ENCODE measurements around the gene SLC25A25. TPM values are rescaled to one million over a fixed set of nuclear protein-coding genes. Genes with fewer than 3 reads are reported as not detected.
"Not testable (repeated sequence)": the region's sequence is repeated elsewhere in the genome, so short reads cannot be mapped to it uniquely, and the experiment has no call there.

The SLC25A25 gene
- total RNA-seq, 1 donor from 2014 or later: 13.0 TPM

DNA sequence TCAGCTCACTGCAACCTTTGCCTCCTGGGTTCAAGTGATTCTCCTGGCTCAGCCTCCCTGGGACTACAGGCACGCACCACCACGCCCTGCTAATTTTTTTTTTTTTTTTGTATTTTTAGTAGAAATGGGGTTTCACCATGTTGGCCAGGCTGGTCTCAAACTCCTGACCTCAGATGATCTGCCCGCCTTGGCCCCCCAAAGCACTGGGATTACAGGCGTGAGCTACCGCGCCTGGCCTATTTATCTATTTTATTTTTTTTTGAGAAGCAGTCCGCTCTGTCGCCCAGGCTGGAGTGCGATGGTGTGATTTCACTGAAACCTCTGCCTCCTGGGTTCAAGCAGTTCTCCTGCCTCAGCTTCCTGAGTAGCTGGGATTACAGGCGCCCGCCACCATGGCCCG, 3.4 kb downstream of the SLC25A25 start:
- H3K36me3 ChIP-seq (ENCODE audit: control insufficient read depth in 3 of 3, insufficient read depth in 3 of 3, low read length in 3 of 3); H3K4me3 ChIP-seq (ENCODE audit: low read length in 3 of 3); H3K27me3 ChIP-seq (ENCODE audit: control insufficient read depth in 3 of 3, insufficient read depth in 3 of 3, low read length in 3 of 3); H3K9me3 ChIP-seq (ENCODE audit: control insufficient read depth in 3 of 3, low read length in 3 of 3): not testable (repeated sequence)
- Histone ChIP-seq H3K4me1 (ENCODE audit: control insufficient read depth in 3 of 3, insufficient read depth in 3 of 3, low read length in 3 of 3) (peaks cover 31 to 44% (median 33%) of the 10 kb centered on the region in 3 donors), H3K27ac (ENCODE audit: low read depth, low read length) (peak overlapping the region; percentile 77), H3K9ac (ENCODE audit: low read depth in 1 of 3, low read length in 3 of 3) (peak overlapping the region in 1 of 3 donors; percentile 50)

DNA sequence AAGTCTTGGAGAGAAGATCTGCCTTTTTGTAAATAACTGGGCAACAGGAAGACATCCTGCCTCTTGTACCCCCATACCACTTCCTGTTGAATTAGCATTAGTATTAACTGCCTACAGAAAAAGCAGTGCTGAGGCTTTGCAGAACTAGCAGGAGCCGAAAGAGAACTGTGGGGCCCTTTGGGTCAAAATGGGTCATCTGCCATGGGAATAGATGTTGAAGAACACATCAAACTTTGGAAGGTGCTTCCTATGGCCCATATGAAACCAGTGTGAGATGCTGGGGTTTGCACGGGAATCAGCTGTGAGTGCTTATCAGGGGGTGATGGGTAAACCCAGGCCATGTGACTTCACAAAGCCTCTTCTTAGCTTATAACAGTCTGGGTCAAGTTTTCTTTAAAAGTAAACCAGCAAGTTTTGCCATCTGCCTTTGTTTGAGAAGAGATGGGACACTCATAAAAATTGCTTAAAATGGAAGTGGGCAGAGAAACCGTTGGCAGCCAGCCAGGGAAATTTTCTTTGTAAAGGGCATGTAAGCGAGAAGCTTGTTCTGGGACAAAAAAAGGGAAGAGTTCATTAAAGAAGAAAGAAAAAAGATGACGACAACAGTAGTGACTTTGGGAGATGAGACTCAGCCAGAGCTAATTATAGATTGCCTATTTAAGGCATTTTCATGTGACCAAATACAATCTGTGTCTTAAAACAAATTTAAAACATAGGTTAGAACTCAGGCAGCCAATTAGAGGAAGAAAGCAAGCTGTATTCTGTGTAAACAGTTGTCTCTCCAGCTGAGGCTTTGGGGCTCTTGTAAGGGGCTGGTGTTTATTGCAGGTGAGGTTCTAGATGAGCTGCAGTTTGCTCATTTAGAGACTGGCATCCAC, 4.4 kb downstream of the SLC25A25 start:
- H3K27ac ChIP-seq (ENCODE audit: low read depth, low read length): peak overlapping the region; percentile 77
- no peak overlapping the region for H3K4me3 ChIP-seq (ENCODE audit: low read length in 3 of 3)
- H3K36me3 ChIP-seq (ENCODE audit: control insufficient read depth in 3 of 3, insufficient read depth in 3 of 3, low read length in 3 of 3): no peaks in the 10 kb centered on the region
- peak overlapping the region; percentile 27 to 50 (median 44) for H3K9ac ChIP-seq (ENCODE audit: low read depth in 1 of 3, low read length in 3 of 3)
- H3K27me3 ChIP-seq (ENCODE audit: control insufficient read depth in 3 of 3, insufficient read depth in 3 of 3, low read length in 3 of 3): no peaks in the 10 kb centered on the region
- no peaks in the 10 kb centered on the region for H3K9me3 ChIP-seq (ENCODE audit: control insufficient read depth in 3 of 3, low read length in 3 of 3)
- peaks cover 27 to 37% (median 27%) of the 10 kb centered on the region in 3 donors for H3K4me1 ChIP-seq (ENCODE audit: control insufficient read depth in 3 of 3, insufficient read depth in 3 of 3, low read length in 3 of 3)

- Histone ChIP-seq H3K36me3 (ENCODE audit: control insufficient read depth in 3 of 3, insufficient read depth in 3 of 3, low read length in 3 of 3) (no peaks in the 10 kb centered on the region), H3K27me3 (ENCODE audit: control insufficient read depth in 3 of 3, insufficient read depth in 3 of 3, low read length in 3 of 3) (no peaks in the 10 kb centered on the region), H3K4me3 (ENCODE audit: low read length in 3 of 3) (no peak overlapping the region), H3K9me3 (ENCODE audit: control insufficient read depth in 3 of 3, low read length in 3 of 3) (no peaks in the 10 kb centered on the region), H3K9ac (ENCODE audit: low read depth in 1 of 3, low read length in 3 of 3) (peak overlapping the region in 1 of 3 donors; percentile 50), H3K27ac (ENCODE audit: low read depth, low read length) (peak overlapping the region; percentile 77), H3K4me1 (ENCODE audit: control insufficient read depth in 3 of 3, insufficient read depth in 3 of 3, low read length in 3 of 3) (peaks cover 33 to 41% (median 34%) of the 10 kb centered on the region in 3 donors)
Measured at GRCh38 chr9:128073253-128073886, 5.3 kb downstream of the SLC25A25 start.

GRCh38 chr9:128077847-128078503, 9.9 kb downstream of the SLC25A25 start:
- Histone ChIP-seq H3K27me3 (ENCODE audit: control insufficient read depth in 3 of 3, insufficient read depth in 3 of 3, low read length in 3 of 3) (no peaks in the 10 kb centered on the region), H3K36me3 (ENCODE audit: control insufficient read depth in 3 of 3, insufficient read depth in 3 of 3, low read length in 3 of 3) (no peaks in the 10 kb centered on the region), H3K9ac (ENCODE audit: low read depth in 1 of 3, low read length in 3 of 3) (peak overlapping the region in 1 of 3 donors; percentile 17), H3K27ac (ENCODE audit: low read depth, low read length) (peak overlapping the region; percentile 45), H3K4me1 (ENCODE audit: control insufficient read depth in 3 of 3, insufficient read depth in 3 of 3, low read length in 3 of 3) (peaks cover 27 to 43% (median 38%) of the 10 kb centered on the region in 3 donors), H3K9me3 (ENCODE audit: control insufficient read depth in 3 of 3, low read length in 3 of 3) (no peaks in the 10 kb centered on the region), H3K4me3 (ENCODE audit: low read length in 3 of 3) (peak overlapping the region; percentile 32 to 48 (median 41))

DNA sequence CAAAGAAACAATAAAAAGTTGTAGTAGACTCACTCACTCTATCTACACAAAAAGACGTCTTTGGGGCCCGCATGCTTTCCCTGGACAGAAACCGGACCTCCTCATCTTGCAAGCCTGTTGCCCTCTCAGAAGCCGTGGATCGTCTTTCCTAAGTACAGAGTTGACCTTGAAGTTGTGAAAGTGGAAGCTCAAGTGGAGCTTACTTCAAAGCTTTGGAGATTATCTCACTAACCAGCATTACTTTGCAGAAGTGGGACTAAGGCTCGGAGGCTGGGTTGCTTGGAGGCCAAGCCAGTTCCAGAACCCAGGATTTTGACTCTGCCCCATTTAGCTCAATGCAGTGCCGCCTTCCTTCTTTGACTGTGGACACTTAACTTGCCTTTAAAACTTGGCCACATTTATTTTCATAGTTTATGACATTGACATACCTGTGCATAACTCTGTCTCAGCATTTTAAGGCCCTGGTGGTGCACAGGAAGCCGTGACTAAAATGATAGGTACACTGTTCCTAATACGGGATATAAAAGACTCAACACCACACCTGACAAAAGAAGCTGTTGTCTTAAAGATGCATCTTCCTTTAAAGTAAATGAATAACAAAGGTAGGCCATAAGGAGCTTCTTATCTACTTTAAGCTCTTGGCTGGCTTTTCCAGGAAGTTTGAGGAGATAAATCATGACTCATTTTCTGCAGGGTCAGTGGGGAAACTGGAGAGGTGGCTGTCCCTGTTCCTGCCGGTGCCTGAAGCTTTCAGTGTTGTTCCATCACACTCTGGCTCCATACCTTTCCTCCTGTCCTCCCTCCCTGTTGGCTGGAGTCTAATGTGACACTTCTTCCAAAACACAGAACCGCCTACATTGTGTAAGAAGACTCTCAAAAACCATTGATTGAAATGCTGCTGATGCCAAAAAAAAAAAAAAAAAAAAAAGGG, 10.7 kb downstream of the SLC25A25 start:
- no peaks in the 10 kb centered on the region for H3K27me3 ChIP-seq (ENCODE audit: control insufficient read depth in 3 of 3, insufficient read depth in 3 of 3, low read length in 3 of 3)
- H3K9ac ChIP-seq (ENCODE audit: low read depth in 1 of 3, low read length in 3 of 3): peak overlapping the region in 2 of 3 donors; percentile 17 to 57
- H3K27ac ChIP-seq (ENCODE audit: low read depth, low read length): peak overlapping the region; percentile 45
- H3K9me3 ChIP-seq (ENCODE audit: control insufficient read depth in 3 of 3, low read length in 3 of 3): no peaks in the 10 kb centered on the region
- peaks cover 22 to 36% (median 32%) of the 10 kb centered on the region in 3 donors for H3K4me1 ChIP-seq (ENCODE audit: control insufficient read depth in 3 of 3, insufficient read depth in 3 of 3, low read length in 3 of 3)
- H3K36me3 ChIP-seq (ENCODE audit: control insufficient read depth in 3 of 3, insufficient read depth in 3 of 3, low read length in 3 of 3): no peaks in the 10 kb centered on the region
- peak overlapping the region in 2 of 3 donors; percentile 32 to 52 for H3K4me3 ChIP-seq (ENCODE audit: low read length in 3 of 3)

DNA sequence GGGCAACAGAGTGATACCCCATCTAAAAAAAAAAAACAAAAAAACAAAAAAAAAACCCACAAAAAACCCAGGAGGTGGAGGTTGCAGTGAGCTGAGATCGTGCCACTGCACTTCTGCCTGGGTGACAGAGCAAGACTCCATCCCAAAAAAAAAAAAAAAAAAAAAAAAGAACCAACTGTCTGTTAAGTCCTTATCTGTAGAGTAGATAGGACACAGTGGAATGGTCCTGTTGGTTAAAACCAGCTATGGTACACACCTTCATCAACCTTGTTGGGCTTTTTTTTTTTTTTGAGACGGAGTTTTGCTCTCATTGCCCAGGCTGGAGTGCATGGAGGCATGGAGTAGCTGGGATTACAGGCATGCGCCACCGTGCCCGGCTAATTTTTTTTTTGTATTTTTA, 12.2 kb downstream of the SLC25A25 start:
- H3K4me1 ChIP-seq (ENCODE audit: control insufficient read depth in 3 of 3, insufficient read depth in 3 of 3, low read length in 3 of 3): peaks cover 22 to 35% (median 31%) of the 10 kb centered on the region in 3 donors
- H3K27me3 ChIP-seq (ENCODE audit: control insufficient read depth in 3 of 3, insufficient read depth in 3 of 3, low read length in 3 of 3): no peaks in the 10 kb centered on the region
- no peaks in the 10 kb centered on the region for H3K36me3 ChIP-seq (ENCODE audit: control insufficient read depth in 3 of 3, insufficient read depth in 3 of 3, low read length in 3 of 3)
- no peaks in the 10 kb centered on the region for H3K9me3 ChIP-seq (ENCODE audit: control insufficient read depth in 3 of 3, low read length in 3 of 3)
- no peak overlapping the region for H3K4me3 ChIP-seq (ENCODE audit: low read length in 3 of 3)
- no peak overlapping the region for H3K9ac ChIP-seq (ENCODE audit: low read depth in 1 of 3, low read length in 3 of 3)
- H3K27ac ChIP-seq (ENCODE audit: low read depth, low read length): no peak overlapping the region

DNA sequence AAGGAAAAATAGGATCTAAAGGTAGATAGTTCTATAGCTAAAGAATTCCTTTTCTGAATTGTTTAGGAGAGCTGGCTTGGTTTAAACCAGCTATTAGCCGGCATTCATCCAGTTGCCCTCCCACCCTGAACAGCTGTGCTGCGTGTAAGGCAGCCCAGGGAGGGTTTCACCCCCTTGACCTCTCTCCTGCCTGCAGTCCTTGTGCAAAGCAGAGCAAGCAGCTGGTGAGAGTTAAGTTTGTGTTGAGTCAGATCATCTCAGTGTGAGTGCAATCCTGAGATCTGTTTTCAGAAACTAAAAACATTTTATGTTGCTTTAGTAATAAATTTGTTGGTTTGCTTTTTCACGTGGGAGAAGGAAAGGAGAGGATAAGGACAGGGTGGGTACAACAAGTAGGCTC, 13.0 kb downstream of the SLC25A25 start:
- Histone ChIP-seq H3K9me3 (ENCODE audit: control insufficient read depth in 3 of 3, low read length in 3 of 3) (no peaks in the 10 kb centered on the region), H3K4me1 (ENCODE audit: control insufficient read depth in 3 of 3, insufficient read depth in 3 of 3, low read length in 3 of 3) (peaks cover 22 to 35% (median 31%) of the 10 kb centered on the region in 3 donors), H3K36me3 (ENCODE audit: control insufficient read depth in 3 of 3, insufficient read depth in 3 of 3, low read length in 3 of 3) (no peaks in the 10 kb centered on the region), H3K27me3 (ENCODE audit: control insufficient read depth in 3 of 3, insufficient read depth in 3 of 3, low read length in 3 of 3) (no peaks in the 10 kb centered on the region), H3K4me3 (ENCODE audit: low read length in 3 of 3) (no peak overlapping the region), H3K27ac (ENCODE audit: low read depth, low read length) (peak overlapping the region; percentile 68), H3K9ac (ENCODE audit: low read depth in 1 of 3, low read length in 3 of 3) (peak overlapping the region in 2 of 3 donors; percentile 9 to 45)

DNA sequence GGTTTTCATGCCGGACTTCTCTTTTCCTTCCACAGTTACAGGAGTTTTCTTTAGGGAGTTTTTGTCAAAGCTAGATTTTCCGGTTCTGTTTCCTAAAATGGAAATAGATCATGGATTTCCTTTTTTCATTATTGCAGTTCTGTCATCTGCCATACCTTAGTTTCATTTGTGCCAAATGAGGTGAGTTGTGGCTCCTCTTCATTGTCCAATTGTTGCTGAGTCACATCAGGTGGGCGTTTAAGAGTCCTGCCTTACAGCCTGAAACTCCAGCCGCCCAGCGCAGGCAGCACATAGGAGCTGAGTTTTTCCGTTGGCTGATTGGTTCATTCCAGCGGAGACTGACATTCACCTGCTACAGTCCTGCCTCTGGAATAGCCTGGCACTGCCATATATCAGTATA, 14.1 kb downstream of the SLC25A25 start:
- peaks cover 22 to 35% (median 31%) of the 10 kb centered on the region in 3 donors for H3K4me1 ChIP-seq (ENCODE audit: control insufficient read depth in 3 of 3, insufficient read depth in 3 of 3, low read length in 3 of 3)
- no peaks in the 10 kb centered on the region for H3K27me3 ChIP-seq (ENCODE audit: control insufficient read depth in 3 of 3, insufficient read depth in 3 of 3, low read length in 3 of 3)
- H3K9ac ChIP-seq (ENCODE audit: low read depth in 1 of 3, low read length in 3 of 3): no peak overlapping the region
- H3K27ac ChIP-seq (ENCODE audit: low read depth, low read length): peak overlapping the region; percentile 68
- H3K36me3 ChIP-seq (ENCODE audit: control insufficient read depth in 3 of 3, insufficient read depth in 3 of 3, low read length in 3 of 3): no peaks in the 10 kb centered on the region
- no peak overlapping the region for H3K4me3 ChIP-seq (ENCODE audit: low read length in 3 of 3)
- H3K9me3 ChIP-seq (ENCODE audit: control insufficient read depth in 3 of 3, low read length in 3 of 3): no peaks in the 10 kb centered on the region

DNA sequence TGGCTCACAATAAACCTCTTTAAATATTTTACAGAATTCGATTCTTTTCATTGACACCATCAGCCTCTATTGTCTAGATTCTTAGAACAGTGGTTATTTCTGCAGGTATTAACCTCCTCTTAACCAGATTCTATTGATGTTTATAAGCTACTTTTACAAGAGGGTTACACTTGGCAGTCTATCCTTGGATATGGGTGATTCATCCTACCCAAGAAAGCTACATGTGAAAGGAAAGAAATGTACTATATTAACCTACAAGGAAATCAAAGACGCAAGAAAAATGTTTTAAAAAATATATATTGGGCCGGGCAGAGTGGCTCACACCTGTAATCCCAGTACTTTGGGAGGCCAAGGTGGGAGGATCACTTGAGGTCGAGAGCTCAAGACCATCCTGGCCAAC, 16.7 kb downstream of the SLC25A25 start:
- Histone ChIP-seq H3K4me1 (ENCODE audit: control insufficient read depth in 3 of 3, insufficient read depth in 3 of 3, low read length in 3 of 3) (peaks cover 6 to 17% (median 16%) of the 10 kb centered on the region in 3 donors), H3K27me3 (ENCODE audit: control insufficient read depth in 3 of 3, insufficient read depth in 3 of 3, low read length in 3 of 3) (no peaks in the 10 kb centered on the region), H3K9me3 (ENCODE audit: control insufficient read depth in 3 of 3, low read length in 3 of 3) (no peaks in the 10 kb centered on the region), H3K27ac (ENCODE audit: low read depth, low read length) (no peak overlapping the region), H3K36me3 (ENCODE audit: control insufficient read depth in 3 of 3, insufficient read depth in 3 of 3, low read length in 3 of 3) (no peaks in the 10 kb centered on the region), H3K9ac (ENCODE audit: low read depth in 1 of 3, low read length in 3 of 3) (no peak overlapping the region), H3K4me3 (ENCODE audit: low read length in 3 of 3) (no peak overlapping the region)

Measured in skeletal muscle tissue (tissue), 4 donors.